Measurements from ENCODE around the gene HOXA13. TPM values are rescaled to one million over a fixed set of nuclear protein-coding genes. Genes with fewer than 3 reads are reported as not detected.

HOXA13 gene
- total RNA-seq, 5 donors from 2014 or later (not counting 1 experiment from before 2014, with no cell fraction given): not detected

DNA sequence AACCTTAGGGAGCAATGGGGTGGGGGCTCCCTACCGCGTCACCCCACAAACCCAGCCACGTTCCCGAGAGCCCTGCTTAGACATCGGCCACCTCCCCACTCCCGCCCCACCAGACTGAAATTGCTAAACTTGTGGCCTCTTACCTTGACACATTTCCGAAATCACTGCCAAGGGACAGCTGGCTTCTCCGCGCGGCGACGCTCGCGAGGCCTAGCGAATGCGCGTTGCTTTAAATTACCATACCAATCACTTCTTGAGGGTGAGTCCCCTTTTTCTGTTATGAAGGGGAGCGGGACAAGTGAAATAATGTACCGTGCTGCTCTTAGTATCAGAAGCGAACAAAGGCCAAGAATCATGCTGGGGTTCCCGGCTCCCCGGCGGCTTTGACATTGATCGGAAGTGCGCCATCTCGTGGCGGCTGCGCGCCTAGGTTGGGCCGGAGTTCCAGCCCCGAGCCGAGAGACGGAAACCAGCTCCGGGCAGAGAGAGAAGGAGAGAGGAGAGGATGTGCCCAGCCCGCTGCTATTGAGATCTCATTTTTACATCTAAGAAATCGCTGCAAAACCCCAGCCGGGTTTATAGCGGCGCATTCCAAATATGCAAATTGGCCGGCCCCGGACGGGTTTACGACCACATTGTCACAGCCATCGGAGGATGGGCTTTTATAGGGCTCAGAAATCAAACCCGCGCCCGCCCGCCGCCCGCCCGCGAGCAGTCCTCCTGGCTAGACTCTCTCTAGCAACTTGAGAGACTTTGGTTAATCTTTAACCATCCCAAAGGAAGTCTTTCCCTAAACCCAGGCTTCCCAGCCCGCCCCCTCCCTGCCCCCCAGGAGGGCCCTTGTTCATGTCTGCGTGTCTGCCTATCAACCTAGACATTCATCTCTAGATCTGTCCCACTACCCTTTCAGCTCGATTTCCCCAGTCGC is 20.1 kb downstream of the HOXA13 start:
- peaks cover 11 to 90% of the 10 kb centered on the region in 2 experiments for H3K27me3 ChIP-seq (replicated peaks in 1 of 2; ENCODE audit: control insufficient read depth in 2 of 2, extremely low read depth in 1 of 2, insufficient read depth in 2 of 2, low read length in 1 of 2)
- H3K36me3 Mint-ChIP-seq: no peaks in the 10 kb centered on the region
- peaks cover 42 to 87% of the 10 kb centered on the region in 2 donors for H3K27me3 Mint-ChIP-seq
- 19% methylated on average over 42 of the region's 56 CpGs for WGBS (ENCODE audit: insufficient coverage)
- no peaks in the 10 kb centered on the region for H3K9me3 Mint-ChIP-seq
- ATAC-seq (replicated peaks in 1 of 4): peak; percentile 64 to 81 (median 70)
- peak overlapping the region in 2 of 3 donors; percentile 4 to 10 for H3K4me3 Mint-ChIP-seq
- peaks cover 7 to 30% of the 10 kb centered on the region in 2 experiments for H3K4me1 ChIP-seq (ENCODE audit: control insufficient read depth in 1 of 2, extremely low read depth in 1 of 2, insufficient read depth in 2 of 2, low read length in 2 of 2)
- H3K27ac Mint-ChIP-seq: peak overlapping the region in 1 of 2 donors; percentile 65
- DNase-seq: peak in 30 of 35 experiments; percentile 31 to 83 (median 52)
- CTCF ChIA-PET: interaction anchor here (0.5 to 2.2 kb wide), 17 partner anchors 11 to 1334 kb away, joined by 3 to 26 read pairs (median 3); no protein-coding TSS in a partner anchor
- POLR2A ChIA-PET: interaction anchor here in 1 of 2 donors (0.6 kb wide), 1 partner anchor 330 kb away, joined by 8 read pairs; no protein-coding TSS in a partner anchor
- H3K9me3 ChIP-seq: no peaks in the 10 kb centered on the region
- H3K4me3 ChIP-seq (ENCODE audit: control insufficient read depth in 1 of 2, extremely low read depth in 1 of 2, low read length in 1 of 2): peak overlapping the region in 1 of 2 donors; percentile 29
- H3K36me3 ChIP-seq (ENCODE audit: control insufficient read depth in 2 of 2, extremely low read depth in 1 of 2, insufficient read depth in 1 of 2, low read length in 1 of 2): no peaks in the 10 kb centered on the region
- H3K27ac ChIP-seq (ENCODE audit: low read length): no peak overlapping the region
- peaks cover 13 to 26% (median 17%) of the 10 kb centered on the region in 3 donors for H3K4me1 Mint-ChIP-seq

DNA sequence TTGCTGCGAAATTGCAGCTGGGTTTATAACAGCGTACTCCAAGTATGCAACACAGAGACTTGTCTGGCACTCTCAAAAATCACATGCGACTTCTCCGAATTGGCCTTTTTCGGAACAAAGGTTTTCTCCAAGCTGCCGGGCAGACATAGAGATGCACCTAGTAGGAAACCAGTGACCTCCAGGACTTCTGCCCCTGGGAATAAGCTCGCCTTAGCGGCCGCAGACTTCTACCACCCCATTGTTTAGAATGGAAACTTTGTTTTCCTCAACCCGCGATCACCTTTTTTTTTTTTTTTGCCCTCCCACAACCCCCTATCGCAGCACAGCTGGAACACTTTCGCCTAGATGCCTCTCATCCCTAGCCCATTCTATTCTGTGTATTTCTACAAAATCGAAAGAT is 20.9 kb downstream of the HOXA13 start:
- peaks cover 5 to 31% of the 10 kb centered on the region in 2 experiments for H3K4me1 ChIP-seq (ENCODE audit: control insufficient read depth in 1 of 2, extremely low read depth in 1 of 2, insufficient read depth in 2 of 2, low read length in 2 of 2)
- DNase-seq: peak in 1 of 35 experiments; percentile 0
- H3K9me3 ChIP-seq: no peaks in the 10 kb centered on the region
- H3K27me3 ChIP-seq (replicated peaks in 1 of 2; ENCODE audit: control insufficient read depth in 2 of 2, extremely low read depth in 1 of 2, insufficient read depth in 2 of 2, low read length in 1 of 2): peaks cover 11 to 90% of the 10 kb centered on the region in 2 experiments
- H3K4me3 Mint-ChIP-seq: no peak overlapping the region
- H3K4me1 Mint-ChIP-seq: peaks cover 11 to 25% (median 13%) of the 10 kb centered on the region in 3 donors
- H3K4me3 ChIP-seq (ENCODE audit: control insufficient read depth in 1 of 2, extremely low read depth in 1 of 2, low read length in 1 of 2): no peak overlapping the region
- H3K27ac Mint-ChIP-seq: peak overlapping the region in 1 of 2 donors; percentile 65
- no peak for ATAC-seq (replicated peaks in 1 of 4)
- no peak overlapping the region for H3K27ac ChIP-seq (ENCODE audit: low read length)
- H3K36me3 Mint-ChIP-seq: no peaks in the 10 kb centered on the region
- ChIA-PET CTCF (interaction anchor here (0.6 to 2.2 kb wide), 15 partner anchors 11 to 1334 kb away, joined by 3 to 26 read pairs (median 3); no protein-coding TSS in a partner anchor), POLR2A (no interaction called here)
- WGBS (ENCODE audit: insufficient coverage): 89% methylated on average over 11 of the region's 14 CpGs
- peaks cover 41 to 86% of the 10 kb centered on the region in 2 donors for H3K27me3 Mint-ChIP-seq
- H3K36me3 ChIP-seq (ENCODE audit: control insufficient read depth in 2 of 2, extremely low read depth in 1 of 2, insufficient read depth in 1 of 2, low read length in 1 of 2): no peaks in the 10 kb centered on the region
- H3K9me3 Mint-ChIP-seq: no peaks in the 10 kb centered on the region

DNA sequence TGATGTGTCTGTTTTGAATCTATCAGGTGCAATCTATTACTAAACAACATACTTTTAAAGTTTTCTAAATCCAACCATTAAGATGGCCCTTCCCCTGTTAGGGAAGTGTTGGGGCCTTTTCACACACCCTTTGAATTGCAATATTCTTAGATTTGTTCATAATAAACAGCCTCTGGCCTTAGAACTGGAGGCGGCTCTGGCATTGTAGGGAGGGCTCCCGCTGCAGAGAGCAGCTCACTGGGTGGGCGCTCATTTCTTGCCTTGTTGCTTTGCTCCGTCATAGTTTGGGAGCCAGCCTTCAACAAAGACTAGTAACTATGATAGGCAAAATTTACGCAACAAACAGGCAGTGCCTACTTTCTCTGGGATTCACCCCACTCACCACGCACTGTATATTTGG is 21.5 kb downstream of the HOXA13 start:
- H3K27me3 Mint-ChIP-seq: peaks cover 41 to 80% of the 10 kb centered on the region in 2 donors
- Histone ChIP-seq H3K4me1 (ENCODE audit: control insufficient read depth in 1 of 2, extremely low read depth in 1 of 2, insufficient read depth in 2 of 2, low read length in 2 of 2) (peaks cover 5 to 30% of the 10 kb centered on the region in 2 experiments), H3K36me3 (ENCODE audit: control insufficient read depth in 2 of 2, extremely low read depth in 1 of 2, insufficient read depth in 1 of 2, low read length in 1 of 2) (no peaks in the 10 kb centered on the region), H3K27me3 (replicated peaks in 1 of 2; ENCODE audit: control insufficient read depth in 2 of 2, extremely low read depth in 1 of 2, insufficient read depth in 2 of 2, low read length in 1 of 2) (peaks cover 11 to 89% of the 10 kb centered on the region in 2 experiments), H3K27ac (ENCODE audit: low read length) (no peak overlapping the region), H3K4me3 (ENCODE audit: control insufficient read depth in 1 of 2, extremely low read depth in 1 of 2, low read length in 1 of 2) (no peak overlapping the region), H3K9me3 (no peaks in the 10 kb centered on the region)
- WGBS (ENCODE audit: insufficient coverage): 100% methylated on average over 3 of the region's 6 CpGs
- ChIA-PET POLR2A (interaction anchor here in 1 of 2 donors (0.7 kb wide), 1 partner anchor 8 kb away, joined by 3 read pairs; no protein-coding TSS in a partner anchor), CTCF (interaction anchor here in 1 of 2 donors (0.7 to 2.2 kb wide), 3 partner anchors 12 to 632 kb away, joined by 3 to 26 read pairs (median 6); no protein-coding TSS in a partner anchor)
- ATAC-seq (replicated peaks in 1 of 4) (no peak), DNase-seq (peak in 1 of 35 experiments; percentile 5)
- H3K36me3 Mint-ChIP-seq: no peaks in the 10 kb centered on the region
- no peaks in the 10 kb centered on the region for H3K9me3 Mint-ChIP-seq
- H3K4me1 Mint-ChIP-seq: peaks cover 9 to 20% (median 11%) of the 10 kb centered on the region in 3 donors
- H3K27ac Mint-ChIP-seq: no peak overlapping the region
- H3K4me3 Mint-ChIP-seq: no peak overlapping the region

DNA sequence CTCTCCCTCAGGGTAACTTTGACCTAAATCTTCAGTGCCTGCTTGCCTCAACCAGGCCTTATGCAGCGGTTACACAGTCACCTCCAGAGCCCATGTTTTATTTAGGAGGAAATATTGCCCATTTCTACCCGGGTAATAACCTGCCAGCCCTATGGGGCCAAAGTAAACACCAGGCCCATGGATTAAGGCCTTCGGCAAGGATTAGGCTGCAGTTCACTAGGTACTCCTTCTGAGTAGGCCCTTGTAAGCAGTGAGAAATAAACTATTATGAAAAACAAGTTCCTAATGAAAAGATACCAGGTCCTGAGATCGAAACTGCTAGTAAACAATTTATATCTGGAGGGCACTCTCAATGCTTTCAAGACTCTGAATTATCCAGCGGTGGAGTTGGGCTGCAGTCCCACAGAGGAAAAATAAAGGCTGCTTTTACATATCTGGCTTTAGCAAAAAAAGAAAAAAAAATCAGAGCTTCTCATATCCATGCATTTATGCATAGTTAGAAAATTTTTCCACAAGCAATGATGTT is 22.0 kb downstream of the HOXA13 start:
- Mint-ChIP-seq H3K4me3 (no peak overlapping the region), H3K27me3 (peaks cover 39 to 77% of the 10 kb centered on the region in 2 donors), H3K4me1 (peaks cover 9 to 18% (median 11%) of the 10 kb centered on the region in 3 donors), H3K36me3 (no peaks in the 10 kb centered on the region), H3K9me3 (no peaks in the 10 kb centered on the region), H3K27ac (no peak overlapping the region)
- no peak overlapping the region for H3K27ac ChIP-seq (ENCODE audit: low read length)
- peaks cover 8 to 29% of the 10 kb centered on the region in 2 experiments for H3K4me1 ChIP-seq (ENCODE audit: control insufficient read depth in 1 of 2, extremely low read depth in 1 of 2, insufficient read depth in 2 of 2, low read length in 2 of 2)
- no peak overlapping the region for H3K4me3 ChIP-seq (ENCODE audit: control insufficient read depth in 1 of 2, extremely low read depth in 1 of 2, low read length in 1 of 2)
- no CpG with 5 or more reads among the region's 5 CpGs for WGBS (ENCODE audit: insufficient coverage)
- no peak for ATAC-seq (replicated peaks in 1 of 4)
- ChIA-PET POLR2A (interaction anchor here (0.6 to 0.7 kb wide), 2 partner anchors 9 to 878 kb away, joined by 3 to 4 read pairs; no protein-coding TSS in a partner anchor), CTCF (interaction anchor here (0.9 to 1.6 kb wide), 5 partner anchors 10 to 977 kb away, joined by 3 to 4 read pairs (median 3); no protein-coding TSS in a partner anchor)
- H3K9me3 ChIP-seq: no peaks in the 10 kb centered on the region
- H3K27me3 ChIP-seq (replicated peaks in 1 of 2; ENCODE audit: control insufficient read depth in 2 of 2, extremely low read depth in 1 of 2, insufficient read depth in 2 of 2, low read length in 1 of 2): peaks cover 10 to 88% of the 10 kb centered on the region in 2 experiments
- no peak for DNase-seq
- no peaks in the 10 kb centered on the region for H3K36me3 ChIP-seq (ENCODE audit: control insufficient read depth in 2 of 2, extremely low read depth in 1 of 2, insufficient read depth in 1 of 2, low read length in 1 of 2)

DNA sequence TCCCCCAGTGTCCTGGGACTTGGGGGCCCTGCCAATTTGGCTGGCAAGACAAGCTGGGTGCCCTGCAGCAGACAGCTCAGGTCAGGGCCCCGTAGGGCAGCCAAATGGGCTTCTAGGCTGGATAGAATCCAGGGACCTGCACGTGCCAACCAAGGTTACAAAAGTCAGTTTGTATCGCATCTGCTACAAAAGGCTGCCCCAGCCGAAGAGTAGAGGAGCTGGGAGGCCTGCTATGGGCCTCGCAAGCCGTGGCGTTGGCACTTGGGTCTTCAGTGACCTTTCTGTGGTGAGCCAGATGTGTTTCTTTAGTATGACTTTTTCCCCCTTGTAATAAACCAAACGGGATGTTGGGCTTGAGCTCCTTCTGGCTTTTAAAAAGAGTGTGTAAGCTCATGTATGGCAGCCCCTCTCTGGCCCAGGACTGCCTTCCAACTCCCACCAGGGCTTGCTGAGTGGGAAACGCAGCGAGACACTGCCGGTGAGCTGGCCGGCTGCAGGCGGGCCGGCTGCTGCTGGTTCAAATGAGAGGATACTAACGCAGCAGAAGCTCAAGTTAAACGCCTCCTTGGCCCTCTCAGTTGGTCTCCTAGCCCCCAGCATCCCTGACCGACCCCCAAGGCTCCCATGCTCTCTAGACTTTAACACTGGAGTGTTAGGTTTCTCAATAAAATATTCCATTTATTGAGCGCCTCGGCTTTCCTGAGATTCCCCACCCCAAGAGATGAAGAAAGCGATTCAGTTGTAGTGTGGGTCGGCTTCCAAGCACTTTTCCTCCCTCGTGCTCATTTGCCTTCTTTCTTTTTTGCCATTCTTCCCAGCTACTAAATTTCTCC is 22.7 kb downstream of the HOXA13 start:
- POLR2A ChIA-PET: interaction anchor here in 1 of 2 donors (0.6 kb wide), 1 partner anchor 878 kb away, joined by 4 read pairs; no protein-coding TSS in a partner anchor
- H3K27ac Mint-ChIP-seq: no peak overlapping the region
- peaks cover 13 to 19% (median 16%) of the 10 kb centered on the region in 3 donors for H3K4me1 Mint-ChIP-seq
- Histone ChIP-seq H3K36me3 (ENCODE audit: control insufficient read depth in 2 of 2, extremely low read depth in 1 of 2, insufficient read depth in 1 of 2, low read length in 1 of 2) (no peaks in the 10 kb centered on the region), H3K4me1 (ENCODE audit: control insufficient read depth in 1 of 2, extremely low read depth in 1 of 2, insufficient read depth in 2 of 2, low read length in 2 of 2) (peaks cover 9 to 35% of the 10 kb centered on the region in 2 experiments), H3K27ac (ENCODE audit: low read length) (no peak overlapping the region), H3K4me3 (ENCODE audit: control insufficient read depth in 1 of 2, extremely low read depth in 1 of 2, low read length in 1 of 2) (no peak overlapping the region), H3K9me3 (no peaks in the 10 kb centered on the region), H3K27me3 (replicated peaks in 1 of 2; ENCODE audit: control insufficient read depth in 2 of 2, extremely low read depth in 1 of 2, insufficient read depth in 2 of 2, low read length in 1 of 2) (peaks cover 7 to 88% of the 10 kb centered on the region in 2 experiments)
- no peaks in the 10 kb centered on the region for H3K36me3 Mint-ChIP-seq
- ATAC-seq (replicated peaks in 1 of 4) (no peak), DNase-seq (no peak)
- H3K27me3 Mint-ChIP-seq: peaks cover 38 to 76% of the 10 kb centered on the region in 2 donors
- no peak overlapping the region for H3K4me3 Mint-ChIP-seq
- CTCF ChIA-PET: interaction anchor here (0.9 to 1.6 kb wide), 5 partner anchors 11 to 978 kb away, joined by 3 to 4 read pairs (median 3); no protein-coding TSS in a partner anchor
- WGBS (ENCODE audit: insufficient coverage): 87% methylated on average over 16 of the region's 22 CpGs
- no peaks in the 10 kb centered on the region for H3K9me3 Mint-ChIP-seq
